Urothelium cell line (cell line): Measurements from ENCODE around the gene KMT2C.
"Not testable (repeated sequence)": the region's sequence is repeated elsewhere in the genome, so short reads cannot be mapped to it uniquely, and the experiment has no call there.

Experiments used
- DNase-seq: peaks from one replicate; pipeline ENCODE4 v3.0.0; 2011; ENCODE audit warnings: low spot score, mixed read lengths
- FAIRE-seq: peaks from 2 replicates; lab custom pipeline; 2011; peaks lifted over from hg19 to GRCh38; lab: Jason Lieb, UNC

The KMT2C gene

DNA sequence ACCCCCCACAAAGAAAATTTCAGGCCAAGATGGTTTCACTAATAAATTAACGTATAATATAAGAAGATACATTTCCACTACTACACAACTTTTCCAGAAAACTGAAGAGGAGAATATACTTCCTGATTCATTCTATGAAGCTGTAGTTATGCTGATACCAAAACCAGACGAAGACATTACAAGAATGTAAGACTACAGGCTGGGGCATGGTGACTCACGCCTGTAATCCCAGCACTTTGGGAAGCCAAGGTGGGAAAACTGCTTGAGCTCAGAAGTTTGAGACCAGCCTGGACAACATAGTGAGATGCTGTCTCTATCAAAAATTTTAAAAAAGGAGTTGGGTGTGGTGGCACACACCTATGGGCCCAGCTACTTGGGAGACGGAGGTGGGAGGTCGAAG lies 201.4 kb downstream of the KMT2C start:
- not testable (repeated sequence) for FAIRE-seq, DNase-seq

DNA sequence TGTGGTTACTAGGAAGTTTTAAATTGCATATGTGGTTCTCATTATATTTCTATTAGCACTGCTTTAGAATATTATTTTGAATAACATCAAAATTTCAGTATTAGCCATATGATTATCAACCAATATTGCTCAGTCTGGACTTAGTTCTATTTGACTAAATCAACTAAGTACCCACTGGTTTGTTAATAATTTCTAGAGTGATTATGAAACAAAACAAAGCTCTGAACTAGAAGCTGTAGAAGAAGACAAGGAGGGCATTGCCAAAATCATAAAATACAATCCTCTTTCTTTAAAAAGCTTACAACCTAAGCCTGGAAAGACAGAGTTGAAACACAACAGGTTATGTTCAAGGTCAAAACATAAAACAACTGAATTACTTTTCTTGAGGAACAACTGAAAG lies 204.7 kb downstream of the KMT2C start:
- DNase-seq (no peak), FAIRE-seq (no peak)

- FAIRE-seq, DNase-seq: not testable (repeated sequence)
These were observed 216.2 kb downstream of the KMT2C start for GRCh38 chr7:152219556-152219955.

GRCh38 chr7:152208766-152209165 lies 227.0 kb downstream of the KMT2C start:
- not testable (repeated sequence) for FAIRE-seq, DNase-seq

- FAIRE-seq, DNase-seq: not testable (repeated sequence)
These were observed 231.4 kb downstream of the KMT2C start for GRCh38 chr7:152204417-152204816.

GRCh38 chr7:152203095-152203494 lies 232.7 kb downstream of the KMT2C start:
- FAIRE-seq (no peak), DNase-seq (no peak)

DNA sequence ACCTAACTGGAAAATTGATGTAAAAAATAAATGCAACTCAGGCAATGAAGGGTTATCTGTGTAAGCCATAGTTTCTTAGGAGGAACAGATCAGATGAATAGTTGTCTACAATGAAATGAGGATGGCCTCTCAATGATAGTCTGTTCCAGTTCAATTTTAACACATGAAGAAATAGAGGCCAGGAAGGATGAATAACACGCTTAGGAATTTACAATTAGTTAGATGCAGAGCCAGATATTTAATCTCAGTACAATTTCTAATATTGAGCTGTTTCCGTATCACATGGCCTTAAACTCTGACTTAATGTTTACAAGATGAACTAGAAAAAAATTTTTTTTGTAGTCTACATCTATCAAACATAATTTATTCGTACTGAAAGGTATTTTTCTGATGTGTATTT lies 233.7 kb downstream of the KMT2C start:
- DNase-seq (no peak), FAIRE-seq (no peak)

DNA sequence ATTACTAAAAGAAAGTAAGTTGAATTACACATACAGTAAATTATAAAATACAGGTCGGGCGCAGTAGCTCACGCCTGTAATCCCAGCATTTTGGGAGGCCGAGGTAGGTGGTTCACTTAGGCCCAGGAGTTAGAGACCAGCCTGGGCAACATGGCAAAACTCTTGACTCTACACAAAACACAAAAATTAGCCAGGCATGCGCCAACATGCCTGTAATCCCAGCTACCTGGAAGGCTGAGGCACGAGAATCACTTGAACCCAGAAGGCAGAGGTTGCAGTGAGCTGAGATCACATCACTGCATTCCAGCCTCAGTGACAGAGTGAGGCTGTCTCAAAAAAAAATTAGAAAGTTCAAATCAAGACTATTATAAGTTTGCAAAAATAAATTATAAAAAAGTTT lies 235.4 kb downstream of the KMT2C start:
- no peak for DNase-seq
- no peak for FAIRE-seq

- no peak for FAIRE-seq
- DNase-seq = no peak
These were observed 239.4 kb downstream of the KMT2C start for GRCh38 chr7:152196391-152196790.

GRCh38 chr7:152193880-152194279 lies 241.9 kb downstream of the KMT2C start:
- FAIRE-seq (no peak), DNase-seq (no peak)

GRCh38 chr7:152189061-152189460 lies 246.7 kb downstream of the KMT2C start:
- FAIRE-seq (no peak), DNase-seq (no peak)

DNA sequence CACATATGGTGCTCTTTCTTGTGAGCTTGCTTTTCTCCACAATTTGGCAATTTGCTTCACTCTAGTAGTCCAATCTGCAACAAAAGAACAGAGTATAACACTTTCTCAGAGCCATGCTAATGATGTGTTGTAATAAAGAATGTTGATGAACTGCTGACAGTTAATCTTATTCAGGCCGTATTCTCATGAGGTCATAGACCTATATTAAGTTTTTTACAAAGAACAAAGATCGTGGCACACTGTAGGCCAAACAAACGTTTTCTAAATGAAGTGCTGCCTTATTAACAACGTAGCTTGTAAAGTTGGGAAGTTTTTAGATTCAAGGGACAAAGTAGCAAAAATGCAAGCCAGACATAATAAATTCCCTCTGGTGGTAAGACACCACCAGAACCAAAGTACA lies 250.2 kb downstream of the KMT2C start:
- no peak for FAIRE-seq
- no peak for DNase-seq

GRCh38 chr7:152180587-152180986 lies 255.2 kb downstream of the KMT2C start:
- no peak for FAIRE-seq
- DNase-seq = no peak

GRCh38 chr7:152180048-152180447 lies 255.8 kb downstream of the KMT2C start:
- no peak for FAIRE-seq
- DNase-seq = no peak

DNA sequence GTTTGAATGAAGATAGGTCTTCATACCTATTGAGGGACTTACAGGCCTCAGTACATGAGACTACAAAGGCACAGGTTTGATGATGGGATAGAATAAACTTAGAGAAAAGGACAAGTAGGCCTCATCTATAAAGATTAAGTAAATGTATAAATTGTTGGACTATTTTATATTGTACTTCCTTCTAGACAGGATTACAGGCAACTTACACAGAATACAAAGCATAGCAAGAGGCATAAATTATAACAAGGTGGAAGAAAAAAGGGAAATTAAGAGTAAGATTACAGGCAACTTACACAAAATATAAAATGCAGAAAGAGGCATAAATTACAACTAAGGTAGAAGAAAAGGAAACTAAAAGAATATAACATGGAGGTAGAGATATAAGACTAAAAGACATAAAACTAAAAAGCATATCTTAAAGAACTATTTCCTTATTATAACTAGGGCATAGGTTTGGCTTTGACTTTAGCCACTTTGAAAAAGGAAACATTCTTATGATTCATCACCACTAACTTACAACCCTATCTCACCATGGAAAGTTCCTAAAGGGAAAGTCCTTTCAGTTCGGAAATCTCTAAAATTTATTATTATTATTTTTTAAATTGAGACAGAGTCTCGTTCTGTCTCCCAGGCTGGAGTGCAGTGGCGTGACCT lies 257.3 kb downstream of the KMT2C start:
- FAIRE-seq (no peak), DNase-seq (no peak)

DNA sequence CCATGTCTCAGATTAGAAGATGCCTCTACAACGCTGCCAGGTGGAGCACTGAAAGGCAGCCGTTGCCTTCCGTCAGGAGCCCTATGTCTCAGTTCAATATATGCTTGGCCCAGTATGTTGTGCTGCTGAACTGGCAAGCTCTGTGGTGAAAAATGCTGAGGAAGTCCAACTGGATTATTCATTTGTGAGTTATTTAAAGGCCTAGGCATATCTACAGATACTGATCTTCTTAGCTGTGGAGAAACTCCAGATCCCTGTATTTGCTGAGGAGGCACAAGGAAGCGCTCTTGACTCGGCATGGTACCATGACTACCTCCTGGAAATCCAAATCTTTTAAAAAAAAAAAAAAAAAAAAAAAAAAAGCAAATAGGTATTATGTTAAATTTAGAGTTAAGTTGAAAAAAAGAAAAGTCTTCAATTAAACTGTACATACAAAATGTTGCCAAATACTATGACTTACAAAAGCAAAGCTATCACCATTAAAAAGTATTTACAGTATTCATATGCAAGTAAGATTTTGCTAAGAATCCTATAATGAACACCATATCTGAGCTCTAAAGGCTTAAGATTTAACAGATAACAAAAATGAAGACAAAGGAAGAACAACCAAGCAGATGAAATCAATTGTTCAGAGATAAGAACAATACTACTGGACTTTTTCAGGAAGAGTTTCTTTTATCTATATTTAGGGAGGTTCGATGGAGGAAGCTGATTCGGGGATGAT lies 258.0 kb downstream of the KMT2C start:
- no peak for DNase-seq
- no peak for FAIRE-seq

DNA sequence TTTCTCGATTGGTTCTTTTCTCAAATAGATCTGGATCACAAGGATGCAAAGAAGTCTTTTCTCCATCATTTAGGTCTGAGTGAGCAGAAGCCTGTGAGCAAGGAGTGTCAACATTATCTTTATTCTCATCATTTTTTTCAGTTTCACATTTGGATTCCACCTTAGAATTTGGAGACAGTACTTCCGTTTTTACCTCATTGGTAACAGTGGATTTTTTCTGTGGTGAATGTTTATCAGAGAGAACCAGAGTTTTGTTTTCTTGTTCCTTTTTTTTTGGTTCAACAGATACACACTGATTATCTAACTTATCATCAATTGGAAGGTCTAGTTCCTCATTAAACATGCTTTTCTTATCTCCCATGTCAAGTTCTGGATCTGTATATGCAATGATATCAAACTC lies 259.0 kb downstream of the KMT2C start:
- FAIRE-seq = no peak

GRCh38 chr7:152173372-152174070 lies 262.3 kb downstream of the KMT2C start:
- no peak for FAIRE-seq
- DNase-seq = no peak

More for the DNA sequence above, 259.0 kb downstream of the KMT2C start:
- no peak for DNase-seq

DNA sequence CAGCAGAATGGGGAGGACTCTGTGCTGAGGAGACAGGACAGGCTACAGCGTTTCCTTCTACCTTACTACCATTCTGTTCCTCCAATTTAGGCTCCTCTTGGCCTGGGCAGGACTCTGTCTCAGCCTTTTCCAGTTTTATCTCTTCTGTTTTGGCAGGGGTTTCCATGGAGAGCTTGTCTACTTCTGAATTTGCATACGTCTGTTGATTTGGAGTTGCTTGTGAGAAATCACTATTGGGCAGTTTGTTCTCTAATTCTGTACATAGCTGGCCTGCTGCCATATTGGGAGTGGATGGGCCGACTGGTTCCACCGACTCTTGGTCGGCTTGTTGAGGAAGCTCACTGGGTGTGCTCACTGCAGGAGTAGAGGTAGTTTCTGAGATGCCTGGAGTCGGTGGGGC lies 273.5 kb downstream of the KMT2C start:
- no peak for FAIRE-seq
- no peak for DNase-seq

DNA sequence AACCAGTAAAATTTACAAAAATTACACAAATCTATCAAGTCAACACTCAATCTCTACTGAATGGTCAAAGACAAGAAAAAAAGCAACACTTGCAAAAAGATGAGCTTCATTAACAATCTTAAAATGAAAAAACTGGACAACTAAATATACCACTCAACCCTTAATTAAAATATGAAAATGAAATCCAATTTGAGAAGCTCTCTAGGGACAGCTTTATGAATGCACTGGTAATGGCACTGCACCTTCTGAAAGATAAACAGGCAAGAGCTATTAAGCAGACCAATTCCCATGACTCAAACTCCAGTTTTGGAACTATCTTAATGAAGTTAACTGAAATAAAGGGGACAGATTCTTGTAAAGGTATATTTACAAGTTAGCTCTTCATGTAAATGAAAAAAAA lies 274.6 kb downstream of the KMT2C start:
- no peak for DNase-seq
- FAIRE-seq = no peak

- DNase-seq (no peak), FAIRE-seq (no peak)
These were observed 276.8 kb downstream of the KMT2C start for GRCh38 chr7:152158801-152159587.
